Ovary (tissue), 9 donors: ENCODE data around the gene ADAMTSL4. TPM values are rescaled to one million over a fixed set of nuclear protein-coding genes. Genes with fewer than 3 reads are reported as not detected.
"Not testable (repeated sequence)": the region's sequence is repeated elsewhere in the genome, so short reads cannot be mapped to it uniquely, and the experiment has no call there.

Experiments used
- DNase-seq, 5 donors: peaks; one replicate each; pipeline ENCODE4 v3.0.0-alpha.2; 2019 to 2020
- H3K27ac ChIP-seq, 2 donors: fragments of 200-600 bp; one replicate each; pipeline versions ENCODE4 v1.5.1 to v1.8.0; 2019 to 2022
- H3K27me3 ChIP-seq: fragments of 200-600 bp; one replicate; pipeline ENCODE4 v1.8.0; 2022
- H3K36me3 ChIP-seq: fragments of 200-600 bp; sonication (generic); one replicate; pipeline ENCODE4 v1.5.1; 2019
- H3K4me1 ChIP-seq: one replicate; pipeline ENCODE4 v1.8.1; 2013; ENCODE audit warnings: mild to moderate bottlenecking, moderate library complexity; ENCODE audit not compliant: insufficient read depth
- H3K4me3 ChIP-seq: fragments of 200-600 bp; sonication (generic); one replicate; pipeline ENCODE4 v1.5.1; 2017
- H3K9me3 ChIP-seq, 2 donors: fragments of 200-600 bp in 1 of 2; sonication (generic) in 1 of 2; one replicate each; pipeline versions ENCODE4 v1.5.1 to v1.8.1; 2013 to 2019; ENCODE audit warnings: mild to moderate bottlenecking in 1 of 2, moderate library complexity in 1 of 2
- CTCF ChIP-seq, 3 donors: fragments of 450-650 bp in 2 of 3; fragments of 200-600 bp in 1 of 3; IDR thresholded peaks; one replicate each; pipeline versions ENCODE4 v1.5.1 to v1.8.0; 2016 to 2022; ENCODE audit warnings: antibody characterized with exemption in 3 of 3, mild to moderate bottlenecking in 1 of 3
- EP300 ChIP-seq: sonication (generic); formaldehyde crosslinking; IDR thresholded peaks from one replicate; pipeline ENCODE4 v1.6.1; 2017; ENCODE audit warnings: antibody characterized with exemption
- POLR2A ChIP-seq: fragments of 450-650 bp; IDR thresholded peaks from one replicate; pipeline ENCODE4 v1.6.1; 2017; ENCODE audit warnings: antibody characterized with exemption, mild to moderate bottlenecking, moderate library complexity
- WGBS, 3 donors: extraction: QIAGEN DNeasy Blood & Tissue Kit in 1 of 3; methylation state at CpG; one replicate each; pipeline versions ENCODE4 v1.1.5 to v1.1.7; 2013 to 2017; 5-methylcytosine and 5-hydroxymethylcytosine counted together
- intact Hi-C, 4 donors: fragments of 100-400 bp; cut with DNase I; formaldehyde crosslinking; loops; one replicate each; pipeline versions ENCODE4 v1.11.0 to v1.15.1; 2022 to 2023
- polyA plus RNA-seq, 2 donors: library from polyadenylated mRNA; stranded (reverse); fragments of 200-250 nt in 1 of 2; fragments of 350-450 nt in 1 of 2; fragmentation: Illumina TruSeq in 1 of 2; extraction: RNeasy Lipid Tissue Mini Kit (QIAGEN cat#74804) in 1 of 2; gene quantifications; one replicate each; pipeline ENCODE4 v1.2.3, GENCODE V29; 2013 to 2014
- total RNA-seq, 7 donors: library from RNA; depleted of rRNA in 2 of 7; stranded (reverse); fragments of >200 nt in 2 of 7; fragmentation: NEBNext Ultra II Directional in 3 of 7; extraction: Animal tissue kit (Norgen Biotek cat#: 25700) in 3 of 7; gene quantifications; one replicate each; pipeline versions ENCODE4 v1.1.0 to v1.2.4, GENCODE V29; 2016 to 2023
- donor health status: DM: no; HTN: no; CAD: no; lungs with moderate emphysema.
- donor health status: DM: no; HTN: no; CAD: no.
- donor health status: Bipolar disorder and iron deficiency.
- donor health status: DM: yes; HTN: yes; CAD: no.
- donor health status: DM: no; HTN: no; CAD: no.
- donor health status: DM: yes; HTN: yes; CAD: no.

The ADAMTSL4 gene
- total and polyA plus RNA-seq, 9 donors, result 8.8 to 86.6 (median 17.0) TPM

GRCh38 chr1:150568594-150568966, 19.4 kb downstream of the ADAMTSL4 start:
- intact Hi-C loops, result loop anchor here in 1 of 4 donors (5.0 kb wide), 1 partner anchor 44 kb away; no protein-coding TSS in a partner anchor
- H3K36me3 ChIP-seq, result no peaks in the 10 kb centered on the region
- no peaks in the 10 kb centered on the region for H3K9me3 ChIP-seq
- H3K4me3 ChIP-seq, result peak overlapping the region; percentile 27
- no peaks in the 10 kb centered on the region for H3K27me3 ChIP-seq
- TF ChIP-seq EP300 (no peak), POLR2A (no peak), CTCF (IDR thresholded peaks at IDR 0.05) (no peak)
- H3K4me1 ChIP-seq, result peaks cover 41% of the 10 kb centered on the region
- peak overlapping the region; percentile 65 to 91 for H3K27ac ChIP-seq
- no peak for DNase-seq

GRCh38 chr1:150572918-150573647, 23.9 kb downstream of the ADAMTSL4 start:
- H3K4me3 ChIP-seq, result no peak overlapping the region
- DNase-seq, result peak in 1 of 5 donors; percentile 15
- no peaks in the 10 kb centered on the region for H3K9me3 ChIP-seq
- peaks cover 21% of the 10 kb centered on the region for H3K4me1 ChIP-seq
- 43 to 53% (median 50%) methylated on average over 4 of the region's 4 CpGs for WGBS, 3 donors
- H3K36me3 ChIP-seq, result no peaks in the 10 kb centered on the region
- TF ChIP-seq CTCF (IDR thresholded peaks at IDR 0.05) (no peak), POLR2A (no peak), EP300 (no peak)
- no peaks in the 10 kb centered on the region for H3K27me3 ChIP-seq
- no peak overlapping the region for H3K27ac ChIP-seq
- intact Hi-C loops, result no loop called here

GRCh38 chr1:150573648-150574071, 24.5 kb downstream of the ADAMTSL4 start:
- DNase-seq, result peak in 2 of 5 donors; percentile 13 to 23
- H3K36me3 ChIP-seq, H3K9me3 ChIP-seq, intact Hi-C loops, H3K4me3 ChIP-seq, H3K27me3 ChIP-seq, H3K27ac ChIP-seq: not testable (repeated sequence)
- 65 to 87% (median 74%) methylated on average over 13 of the region's 13 CpGs for WGBS, 3 donors
- peaks cover 18% of the 10 kb centered on the region for H3K4me1 ChIP-seq

DNA sequence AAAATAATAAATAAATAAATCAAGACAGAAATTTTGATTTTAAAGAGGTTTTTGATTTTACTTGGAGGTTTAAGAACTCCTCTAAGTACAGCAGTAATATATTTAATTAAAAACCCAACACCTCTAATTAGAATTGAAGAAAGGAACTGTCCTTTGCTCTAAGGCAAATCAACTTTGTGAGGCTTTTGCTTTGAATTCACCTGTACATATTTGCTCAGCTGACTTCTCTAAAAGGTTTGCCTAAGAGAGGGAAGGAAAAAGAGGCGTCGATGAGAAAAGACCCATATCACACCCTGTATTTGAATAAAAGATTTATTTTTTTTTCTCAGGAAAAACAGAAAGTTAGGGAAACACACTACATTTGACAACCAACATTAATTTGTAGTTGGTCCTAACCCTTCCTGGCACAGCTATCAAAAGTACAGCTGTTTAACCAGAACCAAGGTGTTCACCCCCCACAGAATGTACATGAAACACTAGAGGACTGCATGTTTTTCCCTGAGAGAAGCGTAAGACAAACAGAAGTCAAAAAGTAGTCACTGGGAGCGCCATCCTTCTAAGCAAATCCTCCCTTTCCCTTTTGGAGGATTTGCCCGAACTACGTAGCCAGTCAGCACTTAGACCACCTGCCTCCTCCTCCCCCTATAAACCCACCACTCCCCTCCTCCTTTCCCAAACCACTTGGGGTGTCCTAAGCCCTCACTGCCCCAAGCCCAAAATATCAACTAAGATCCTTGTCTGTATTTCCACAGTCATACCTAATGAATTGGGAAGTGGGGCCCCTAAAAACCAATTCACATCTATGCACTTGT, 25.3 kb downstream of the ADAMTSL4 start:
- Histone ChIP-seq H3K4me1 (peaks cover 12% of the 10 kb centered on the region), H3K36me3 (no peaks in the 10 kb centered on the region), H3K9me3 (no peaks in the 10 kb centered on the region), H3K4me3 (peak overlapping the region; percentile 93), H3K27ac (no peak overlapping the region), H3K27me3 (no peaks in the 10 kb centered on the region)
- DNase-seq, result peak in 2 of 5 donors; percentile 1 to 13
- 24 to 38% (median 37%) methylated on average over 6 of the region's 6 CpGs for WGBS, 3 donors
- no peak for TF ChIP-seq CTCF (IDR thresholded peaks at IDR 0.05)
- TF ChIP-seq EP300, result no peak
- no peak for TF ChIP-seq POLR2A
- intact Hi-C loops, result no loop called here

DNA sequence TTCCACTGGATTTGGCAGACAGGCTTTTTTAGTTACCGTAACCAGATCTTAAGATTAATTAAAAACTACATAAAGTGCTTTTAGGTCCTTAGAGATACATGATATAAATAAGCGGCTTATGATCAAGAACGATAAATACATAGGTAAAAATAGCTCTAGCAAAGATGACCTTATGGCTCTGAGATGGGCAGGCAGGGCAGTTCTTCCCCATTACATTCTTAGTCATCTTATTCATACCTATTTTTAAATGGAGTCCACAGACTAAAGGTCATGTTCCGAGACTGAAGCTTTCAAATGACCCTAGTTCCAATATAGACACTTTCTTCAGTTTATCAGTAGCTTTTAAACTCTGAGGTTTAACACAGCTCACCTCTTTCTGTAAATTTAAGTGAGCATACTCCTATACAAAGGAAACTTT, 25.9 kb downstream of the ADAMTSL4 start:
- H3K27me3 ChIP-seq, result no peaks in the 10 kb centered on the region
- H3K36me3 ChIP-seq, result no peaks in the 10 kb centered on the region
- no peak for DNase-seq
- peaks cover 10% of the 10 kb centered on the region for H3K4me1 ChIP-seq
- peak overlapping the region; percentile 93 for H3K4me3 ChIP-seq
- no peak for TF ChIP-seq EP300
- TF ChIP-seq POLR2A, result no peak
- TF ChIP-seq CTCF (IDR thresholded peaks at IDR 0.05), result no peak
- no peak overlapping the region for H3K27ac ChIP-seq
- 24 to 32% (median 31%) methylated on average over 4 of the region's 4 CpGs for WGBS, 3 donors
- intact Hi-C loops, result no loop called here
- no peaks in the 10 kb centered on the region for H3K9me3 ChIP-seq
